Measurements from ENCODE around the gene TTR. TPM values are rescaled to one million over a fixed set of nuclear protein-coding genes. Genes with fewer than 3 reads are reported as not detected.

The TTR gene
- total RNA-seq, 4 donors from 2014 or later, result 2.5 TPM; not detected in 3

GRCh38 chr18:31624892-31625640, 33.4 kb downstream of the TTR start:
- Histone ChIP-seq H3K4me3 (no peak overlapping the region), H3K9me3 (no peaks in the 10 kb centered on the region), H3K27ac (no peak overlapping the region), H3K36me3 (no peaks in the 10 kb centered on the region), H3K27me3 (no peaks in the 10 kb centered on the region), H3K4me1 (no peaks in the 10 kb centered on the region)
- DNase-seq, result no peak
- no peak for TF ChIP-seq CTCF (IDR thresholded peaks at IDR 0.05)
- no peak for TF ChIP-seq POLR2A (IDR thresholded peaks at IDR 0.05)

- no peaks in the 10 kb centered on the region for H3K36me3 ChIP-seq
- no peak overlapping the region for H3K4me3 ChIP-seq
- no peak overlapping the region for H3K27ac ChIP-seq
- H3K9me3 ChIP-seq, result no peaks in the 10 kb centered on the region
- DNase-seq, result no peak
- no peaks in the 10 kb centered on the region for H3K4me1 ChIP-seq
- TF ChIP-seq POLR2A (IDR thresholded peaks at IDR 0.05) (no peak), CTCF (IDR thresholded peaks at IDR 0.05) (no peak)
- H3K27me3 ChIP-seq, result no peaks in the 10 kb centered on the region
These were observed 34.7 kb downstream of the TTR start for GRCh38 chr18:31626409-31626808.

GRCh38 chr18:31630549-31630948, 38.9 kb downstream of the TTR start:
- Histone ChIP-seq H3K9me3 (no peaks in the 10 kb centered on the region), H3K4me3 (no peak overlapping the region), H3K36me3 (no peaks in the 10 kb centered on the region), H3K4me1 (no peaks in the 10 kb centered on the region), H3K27me3 (no peaks in the 10 kb centered on the region), H3K27ac (no peak overlapping the region)
- DNase-seq, result no peak
- TF ChIP-seq CTCF (IDR thresholded peaks at IDR 0.05) (no peak), POLR2A (IDR thresholded peaks at IDR 0.05) (no peak)

- H3K4me3 ChIP-seq, result no peak overlapping the region
- H3K27me3 ChIP-seq, result no peaks in the 10 kb centered on the region
- H3K36me3 ChIP-seq, result no peaks in the 10 kb centered on the region
- no peaks in the 10 kb centered on the region for H3K9me3 ChIP-seq
- no peak for DNase-seq
- no peak overlapping the region for H3K27ac ChIP-seq
- no peaks in the 10 kb centered on the region for H3K4me1 ChIP-seq
- no peak for TF ChIP-seq POLR2A (IDR thresholded peaks at IDR 0.05)
- no peak for TF ChIP-seq CTCF (IDR thresholded peaks at IDR 0.05)
These were observed 39.8 kb downstream of the TTR start for GRCh38 chr18:31631526-31631925.

GRCh38 chr18:31632356-31632755, 40.7 kb downstream of the TTR start:
- H3K9me3 ChIP-seq, result no peaks in the 10 kb centered on the region
- no peak for TF ChIP-seq POLR2A (IDR thresholded peaks at IDR 0.05)
- no peak for TF ChIP-seq CTCF (IDR thresholded peaks at IDR 0.05)
- DNase-seq, result no peak
- H3K36me3 ChIP-seq, result no peaks in the 10 kb centered on the region
- no peak overlapping the region for H3K27ac ChIP-seq
- H3K4me3 ChIP-seq, result no peak overlapping the region
- no peaks in the 10 kb centered on the region for H3K4me1 ChIP-seq
- no peaks in the 10 kb centered on the region for H3K27me3 ChIP-seq

Measured in Peyer's patch (tissue), 4 donors.